GM21526 (cell line): ENCODE measurements around the gene HEG1.
"Not testable (repeated sequence)": the region's sequence is repeated elsewhere in the genome, so short reads cannot be mapped to it uniquely, and the experiment has no call there.

Experiments
- ATAC-seq: cut with Tn5 transposase; IDR thresholded peaks from one replicate; pipeline ENCODE4 v1.9.1; 2021; ENCODE audit warnings: moderate library complexity; ENCODE audit not compliant: unreplicated experiment, low FRiP score

The HEG1 gene

GRCh38 chr3:124965413-124965812 is 90.4 kb downstream of the HEG1 start:
- ATAC-seq, result no peak

GRCh38 chr3:124964387-124964786 is 91.4 kb downstream of the HEG1 start:
- ATAC-seq, result no peak

GRCh38 chr3:124963755-124964154 is 92.0 kb downstream of the HEG1 start:
- no peak for ATAC-seq

GRCh38 chr3:124962403-124962940 is 93.3 kb downstream of the HEG1 start:
- ATAC-seq, result no peak

- no peak for ATAC-seq
Measured at GRCh38 chr3:124960698-124961097, 95.1 kb downstream of the HEG1 start.

GRCh38 chr3:124960105-124960504 is 95.7 kb downstream of the HEG1 start:
- ATAC-seq, result no peak

GRCh38 chr3:124957951-124958350 is 97.8 kb downstream of the HEG1 start:
- not testable (repeated sequence) for ATAC-seq

- no peak for ATAC-seq
Measured at GRCh38 chr3:124952282-124952855, 103.4 kb downstream of the HEG1 start.

- no peak for ATAC-seq
Measured at GRCh38 chr3:124951511-124952281, 104.1 kb downstream of the HEG1 start.

- ATAC-seq, result no peak
Measured at GRCh38 chr3:124950026-124950425, 105.8 kb downstream of the HEG1 start.

- no peak for ATAC-seq
Measured at GRCh38 chr3:124942613-124943012, 113.2 kb downstream of the HEG1 start.

- no peak for ATAC-seq
Measured at GRCh38 chr3:124941771-124942170, 114.0 kb downstream of the HEG1 start.

- ATAC-seq, result no peak
Measured at GRCh38 chr3:124939661-124940060, 116.1 kb downstream of the HEG1 start.

GRCh38 chr3:124938896-124939295 is 116.9 kb downstream of the HEG1 start:
- no peak for ATAC-seq

- ATAC-seq, result no peak
Measured at GRCh38 chr3:124937049-124937448, 118.7 kb downstream of the HEG1 start.

- ATAC-seq, result no peak
Measured at GRCh38 chr3:124935794-124936542, 119.8 kb downstream of the HEG1 start.

GRCh38 chr3:124935264-124935663 is 120.5 kb downstream of the HEG1 start:
- ATAC-seq, result no peak

GRCh38 chr3:124934577-124934976 is 121.2 kb downstream of the HEG1 start, which contains the start of gene MUC13:
Gene MUC13 (minus strand): TSS chr3:124934751. CDS start chr3:124934712, 39 bp downstream.
- ATAC-seq, result no peak

GRCh38 chr3:124928333-124929202 is 127.2 kb downstream of the HEG1 start:
- no peak for ATAC-seq

- no peak for ATAC-seq
Measured at GRCh38 chr3:124927574-124928045, 128.2 kb downstream of the HEG1 start.
